Muscle of leg (tissue), 11 donors: ENCODE results near the gene GCN1. TPM values are rescaled to one million over a fixed set of nuclear protein-coding genes. Genes with fewer than 3 reads are reported as not detected.
"Not testable (repeated sequence)": the region's sequence is repeated elsewhere in the genome, so short reads cannot be mapped to it uniquely, and the experiment has no call there.

Experiments used
- DNase-seq: peaks from one replicate; pipeline ENCODE4 v3.0.0; 2013
- H3K27ac ChIP-seq: one replicate; pipeline ENCODE4 v1.5.1; 2013; ENCODE audit warnings: mild to moderate bottlenecking, low read length, control low read depth
- H3K27me3 ChIP-seq: one replicate; pipeline ENCODE4 v1.6.1; 2013; ENCODE audit warnings: low read length; ENCODE audit not compliant: control insufficient read depth, insufficient read depth
- H3K36me3 ChIP-seq: one replicate; pipeline ENCODE4 v1.6.1; 2013; ENCODE audit warnings: low read length; ENCODE audit not compliant: control insufficient read depth, insufficient read depth
- H3K4me1 ChIP-seq: one replicate; pipeline ENCODE4 v1.6.1; 2013; ENCODE audit warnings: low read length; ENCODE audit not compliant: control insufficient read depth, insufficient read depth
- H3K4me3 ChIP-seq: one replicate; pipeline ENCODE4 v1.5.1; 2013; ENCODE audit warnings: low read length, control low read depth
- H3K9me3 ChIP-seq: replicated peaks from 2 replicates; pipeline ENCODE4 v1.6.1; 2013; ENCODE audit warnings: low read depth, low read length; ENCODE audit not compliant: control insufficient read depth
- WGBS: methylation state at CpG from one replicate; pipeline ENCODE4 v1.1.5; 2013; ENCODE audit warnings: missing lambda C conversion rate; ENCODE audit not compliant: insufficient coverage; 5-methylcytosine and 5-hydroxymethylcytosine counted together
- polyA plus RNA-seq, 8 donors: library from polyadenylated mRNA; unstranded; fragments of 120-200 nt; gene quantifications; one replicate each; pipeline versions ENCODE4 v1.2.1 to v1.2.3, GENCODE V29; 2013; ENCODE audit warnings: inconsistent platforms in 1 of 8, low replicate concordance in 1 of 8; ENCODE audit not compliant: insufficient read length in 8 of 8, insufficient read depth in 1 of 8
- total RNA-seq: library from RNA; stranded (reverse); fragments of 120-200 nt; gene quantifications from one replicate; pipeline ENCODE4 v1.2.4, GENCODE V29; 2013

Gene GCN1
- total and polyA plus RNA-seq, 9 donors = 34.9 to 50.6 (median 43.5) TPM

- WGBS = 94% methylated on average over 18 of the region's 24 CpGs
- no peaks in the 10 kb centered on the region for H3K27me3 ChIP-seq
- peaks cover 78% of the 10 kb centered on the region for H3K36me3 ChIP-seq
- no peak for DNase-seq
- H3K9me3 ChIP-seq = no peaks in the 10 kb centered on the region
- H3K4me3 ChIP-seq = no peak overlapping the region
- no peak overlapping the region for H3K27ac ChIP-seq
- H3K4me1 ChIP-seq = no peaks in the 10 kb centered on the region
Measured at GRCh38 chr12:120212301-120212700, 17.8 kb upstream of the GCN1 start.

- Histone ChIP-seq H3K27ac (no peak overlapping the region), H3K9me3 (no peaks in the 10 kb centered on the region), H3K27me3 (no peaks in the 10 kb centered on the region), H3K36me3 (peaks cover 76% of the 10 kb centered on the region), H3K4me1 (no peaks in the 10 kb centered on the region), H3K4me3 (no peak overlapping the region)
- DNase-seq = no peak
- 69% methylated on average over 7 of the region's 9 CpGs for WGBS
Measured at GRCh38 chr12:120211904-120212283, 17.4 kb upstream of the GCN1 start.

- Histone ChIP-seq H3K4me3 (no peak overlapping the region), H3K9me3 (no peaks in the 10 kb centered on the region), H3K4me1 (no peaks in the 10 kb centered on the region), H3K27me3 (no peaks in the 10 kb centered on the region), H3K36me3 (peaks cover 72% of the 10 kb centered on the region), H3K27ac (no peak overlapping the region)
- no peak for DNase-seq
- 92% methylated on average over 4 of the region's 12 CpGs for WGBS
Measured at GRCh38 chr12:120211243-120211903, 16.9 kb upstream of the GCN1 start.

- no peaks in the 10 kb centered on the region for H3K4me1 ChIP-seq
- no peaks in the 10 kb centered on the region for H3K27me3 ChIP-seq
- no peak for DNase-seq
- WGBS = 96% methylated on average over 8 of the region's 13 CpGs
- no peak overlapping the region for H3K4me3 ChIP-seq
- no peaks in the 10 kb centered on the region for H3K9me3 ChIP-seq
- H3K27ac ChIP-seq = no peak overlapping the region
- peaks cover 62% of the 10 kb centered on the region for H3K36me3 ChIP-seq
Measured at GRCh38 chr12:120209851-120210250, 15.3 kb upstream of the GCN1 start.

GRCh38 chr12:120207227-120207626 lies 12.7 kb upstream of the GCN1 start:
- no peak for DNase-seq
- no peaks in the 10 kb centered on the region for H3K9me3 ChIP-seq
- no peak overlapping the region for H3K27ac ChIP-seq
- WGBS = 98% methylated on average over 12 of the region's 13 CpGs
- no peaks in the 10 kb centered on the region for H3K4me1 ChIP-seq
- H3K36me3 ChIP-seq = peaks cover 36% of the 10 kb centered on the region
- H3K27me3 ChIP-seq = no peaks in the 10 kb centered on the region
- H3K4me3 ChIP-seq = no peak overlapping the region

- H3K27ac ChIP-seq, H3K27me3 ChIP-seq, H3K9me3 ChIP-seq, H3K4me3 ChIP-seq, H3K4me1 ChIP-seq, DNase-seq: not testable (repeated sequence)
- WGBS = no CpG with 5 or more reads among the region's 5 CpGs
- H3K36me3 ChIP-seq = peaks cover 31% of the 10 kb centered on the region
Measured at GRCh38 chr12:120206781-120207180, 12.3 kb upstream of the GCN1 start.

GRCh38 chr12:120206228-120206627 lies 11.7 kb upstream of the GCN1 start:
- WGBS = 92% methylated on average over 8 of the region's 10 CpGs
- Histone ChIP-seq H3K4me3 (no peak overlapping the region), H3K36me3 (peaks cover 26% of the 10 kb centered on the region)

GRCh38 chr12:120204171-120204570 lies 9.7 kb upstream of the GCN1 start:
- Histone ChIP-seq H3K4me3 (no peak overlapping the region), H3K36me3 (peaks cover 18% of the 10 kb centered on the region), H3K27ac (no peak overlapping the region), H3K9me3 (no peaks in the 10 kb centered on the region), H3K27me3 (no peaks in the 10 kb centered on the region), H3K4me1 (peaks cover 12% of the 10 kb centered on the region)
- no peak for DNase-seq
- 88% methylated on average over 4 of the region's 7 CpGs for WGBS

More at GRCh38 chr12:120206228-120206627, 11.7 kb upstream of the GCN1 start:
- DNase-seq = no peak
- H3K27me3 ChIP-seq = no peaks in the 10 kb centered on the region
- no peaks in the 10 kb centered on the region for H3K4me1 ChIP-seq
- no peaks in the 10 kb centered on the region for H3K9me3 ChIP-seq
- H3K27ac ChIP-seq = no peak overlapping the region

GRCh38 chr12:120200364-120200800 lies 5.9 kb upstream of the GCN1 start:
- Histone ChIP-seq H3K9me3 (no peaks in the 10 kb centered on the region), H3K4me1 (peaks cover 19% of the 10 kb centered on the region), H3K4me3 (peak overlapping the region; percentile 99), H3K27me3 (no peaks in the 10 kb centered on the region), H3K27ac (peak overlapping the region; percentile 32), H3K36me3 (peaks cover 44% of the 10 kb centered on the region)
- under 1% methylated on average over 16 of the region's 16 CpGs for WGBS
- DNase-seq = no peak

GRCh38 chr12:120199595-120200306 lies 5.2 kb upstream of the GCN1 start:
- H3K27me3 ChIP-seq = no peaks in the 10 kb centered on the region
- WGBS = 25% methylated on average over 7 of the region's 12 CpGs
- peak overlapping the region; percentile 59 for H3K27ac ChIP-seq
- peaks cover 48% of the 10 kb centered on the region for H3K36me3 ChIP-seq
- H3K9me3 ChIP-seq = no peaks in the 10 kb centered on the region
- DNase-seq = peak; percentile 79
- H3K4me3 ChIP-seq = peak overlapping the region; percentile 99
- peaks cover 25% of the 10 kb centered on the region for H3K4me1 ChIP-seq
